MG63 (cell line): ENCODE data around the gene DAPK1. TPM values are rescaled to one million over a fixed set of nuclear protein-coding genes. Genes with fewer than 3 reads are reported as not detected.
"Not testable (repeated sequence)": the region's sequence is repeated elsewhere in the genome, so short reads cannot be mapped to it uniquely, and the experiment has no call there.

Experiments
- DNase-seq: peaks from one replicate; pipeline ENCODE4 v3.0.0-alpha.2; 2020
- H3K27me3 ChIP-seq: fragments of 250-450 bp; sonication (Bioruptor Pico); 2 replicates; pipeline ENCODE4 v1.5.1; 2020; ENCODE audit warnings: mild to moderate bottlenecking, moderate library complexity
- H3K36me3 ChIP-seq: fragments of 250-450 bp; sonication (Bioruptor Pico); 2 replicates; pipeline ENCODE4 v1.5.1; 2020; ENCODE audit warnings: mild to moderate bottlenecking, moderate library complexity
- H3K4me3 ChIP-seq: fragments of 250-450 bp; sonication (Bioruptor Pico); 2 replicates; pipeline ENCODE4 v1.5.1; 2020; ENCODE audit warnings: mild to moderate bottlenecking, moderate library complexity
- H3K9me3 ChIP-seq: fragments of 250-450 bp; sonication (Bioruptor Pico); 2 replicates; pipeline ENCODE4 v1.5.1; 2020; ENCODE audit warnings: mild to moderate bottlenecking, moderate library complexity
- total RNA-seq: library from RNA; depleted of rRNA; stranded (reverse); fragments of >200 nt; shearing (Covaris generic); gene quantifications from 2 replicates; pipeline ENCODE4 v1.2.3, GENCODE V29; 2014; ENCODE audit warnings: low replicate concordance

Gene DAPK1
- total RNA-seq, 1 experiment from 2014 or later: 36.4 TPM

DNA sequence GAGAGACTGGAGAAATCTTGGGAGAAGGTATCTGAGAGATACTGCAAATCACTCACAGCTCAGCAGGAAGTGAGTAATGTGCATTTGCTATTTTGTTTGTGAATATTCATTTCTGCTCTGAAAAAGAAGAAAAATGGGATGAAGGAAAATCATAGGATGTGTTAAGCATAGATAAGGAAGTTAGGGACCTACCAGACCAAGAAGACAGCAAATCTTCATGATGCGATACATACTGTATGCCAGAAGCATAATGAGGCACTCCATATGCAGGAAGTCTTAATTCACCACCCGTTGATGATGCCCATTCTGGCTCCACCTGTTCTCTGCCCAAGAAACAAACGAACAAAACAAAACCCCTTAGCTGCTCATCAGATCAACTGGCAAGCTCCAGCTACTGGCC, 6.1 kb upstream of the DAPK1 start:
- Histone ChIP-seq H3K4me3 (no peak overlapping the region), H3K9me3 (no peaks in the 10 kb centered on the region), H3K27me3 (no peaks in the 10 kb centered on the region), H3K36me3 (no peaks in the 10 kb centered on the region)
- no peak for DNase-seq

- no peaks in the 10 kb centered on the region for H3K9me3 ChIP-seq
- DNase-seq: no peak
- H3K36me3 ChIP-seq: no peaks in the 10 kb centered on the region
- H3K27me3 ChIP-seq: no peaks in the 10 kb centered on the region
- no peak overlapping the region for H3K4me3 ChIP-seq
These were observed 5.0 kb upstream of the DAPK1 start for GRCh38 chr9:87492642-87493041.

DNA sequence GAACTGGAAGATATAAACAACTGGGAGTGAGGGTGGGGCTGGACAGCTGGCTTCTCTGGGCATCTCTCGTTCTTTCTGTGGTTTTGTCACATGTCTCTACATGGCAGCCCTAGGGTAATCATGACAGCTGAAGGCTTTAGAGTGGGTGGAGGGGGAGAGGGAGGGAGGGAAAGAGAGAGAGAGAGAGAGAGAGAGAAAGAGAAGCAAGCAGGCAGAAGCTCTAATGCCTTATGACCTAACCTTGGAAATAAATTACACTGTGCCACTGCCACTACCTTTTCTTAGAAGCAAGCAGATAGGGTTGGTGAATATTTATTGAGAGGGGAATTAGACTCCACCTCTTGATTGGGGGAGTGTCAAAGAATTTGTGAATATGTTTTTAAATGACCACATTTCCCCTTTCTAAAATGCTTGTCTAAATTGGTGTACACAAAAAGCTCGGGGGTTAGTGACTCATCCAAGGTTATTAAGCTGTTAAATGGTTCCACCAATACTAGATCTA, 2.6 kb upstream of the DAPK1 start:
- Histone ChIP-seq H3K9me3 (no peaks in the 10 kb centered on the region), H3K4me3 (no peak overlapping the region), H3K27me3 (no peaks in the 10 kb centered on the region), H3K36me3 (peaks cover 14% of the 10 kb centered on the region)
- peak; percentile 61 for DNase-seq

DNA sequence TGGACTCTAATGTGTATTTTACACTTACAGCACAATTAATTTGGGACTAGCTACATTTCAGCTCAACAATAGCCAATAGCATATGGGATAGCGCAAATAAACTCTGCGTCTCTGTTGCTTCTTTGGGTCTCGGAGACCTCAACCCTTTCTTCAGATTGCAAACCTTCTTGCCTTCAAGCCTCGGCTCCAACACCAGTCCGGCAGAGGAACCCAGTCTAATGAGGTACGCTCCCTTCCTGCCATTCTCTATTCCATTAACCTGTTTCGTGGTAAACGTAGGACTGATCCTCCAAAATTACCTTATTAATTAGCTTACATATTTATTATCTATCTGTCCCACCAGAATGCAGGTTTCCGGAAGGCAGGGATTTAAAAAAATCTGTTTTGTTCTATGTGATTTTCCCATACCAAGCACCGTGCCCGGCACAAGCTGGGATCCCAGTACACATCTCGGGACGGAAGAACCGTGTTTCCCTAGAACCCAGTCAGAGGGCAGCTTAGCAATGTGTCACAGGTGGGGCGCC, 525 bp upstream of the DAPK1 start:
- Histone ChIP-seq H3K9me3 (no peaks in the 10 kb centered on the region), H3K4me3 (peak overlapping the region; percentile 82), H3K27me3 (no peaks in the 10 kb centered on the region), H3K36me3 (peaks cover 27% of the 10 kb centered on the region)
- no peak for DNase-seq

GRCh38 chr9:87498046-87498810, 561 bp downstream of the DAPK1 start:
- Histone ChIP-seq H3K36me3 (peaks cover 33% of the 10 kb centered on the region), H3K4me3 (peak overlapping the region; percentile 82), H3K27me3 (no peaks in the 10 kb centered on the region), H3K9me3 (no peaks in the 10 kb centered on the region)
- DNase-seq: peak; percentile 47

GRCh38 chr9:87498811-87499360, 1.2 kb downstream of the DAPK1 start:
- Histone ChIP-seq H3K27me3 (no peaks in the 10 kb centered on the region), H3K36me3 (peaks cover 33% of the 10 kb centered on the region), H3K4me3 (peak overlapping the region; percentile 82), H3K9me3 (no peaks in the 10 kb centered on the region)
- no peak for DNase-seq

- DNase-seq: no peak
- H3K4me3 ChIP-seq: peak overlapping the region; percentile 82
- H3K36me3 ChIP-seq: peaks cover 38% of the 10 kb centered on the region
These were observed 1.9 kb downstream of the DAPK1 start for GRCh38 chr9:87499424-87500017.

DNA sequence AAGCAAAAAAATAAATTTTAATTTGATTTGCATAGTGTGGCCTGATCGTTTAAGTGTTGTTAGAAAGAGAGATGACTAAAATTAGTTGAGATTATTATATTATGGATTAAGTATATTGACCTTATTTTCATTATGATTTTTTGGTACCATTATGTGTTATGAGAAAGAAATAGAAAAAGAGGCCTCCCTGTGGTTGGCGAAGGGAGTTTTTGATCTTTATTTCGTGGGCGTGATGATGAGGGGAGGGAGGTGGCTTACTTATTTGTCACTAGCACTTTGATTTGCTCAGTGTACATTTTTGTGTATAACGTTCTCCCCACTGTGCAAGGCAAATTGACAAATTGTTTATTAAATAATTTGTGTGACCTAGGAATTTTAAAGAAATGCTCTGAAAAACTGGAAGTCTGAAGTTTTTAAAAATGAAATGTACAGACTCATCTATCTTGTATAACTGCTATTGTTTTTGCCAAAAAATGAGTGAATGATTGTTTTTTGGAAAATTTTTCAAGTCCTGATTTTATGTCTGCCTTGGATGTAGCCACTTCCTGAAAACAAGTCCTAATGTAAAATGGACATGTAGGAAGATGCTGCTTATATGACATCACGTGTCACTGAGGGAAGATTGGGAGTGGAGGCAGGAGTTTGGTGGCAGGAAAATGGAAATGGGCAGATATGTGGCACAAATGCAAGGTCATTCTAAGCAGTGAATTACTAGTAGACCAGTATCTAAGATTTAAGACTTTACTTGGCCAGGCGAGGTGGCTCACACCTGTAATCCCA, 3.0 kb downstream of the DAPK1 start:
- H3K4me3 ChIP-seq: peak overlapping the region; percentile 82

More at GRCh38 chr9:87499424-87500017, 1.9 kb downstream of the DAPK1 start:
- H3K27me3 ChIP-seq: no peaks in the 10 kb centered on the region
- no peaks in the 10 kb centered on the region for H3K9me3 ChIP-seq

DNA sequence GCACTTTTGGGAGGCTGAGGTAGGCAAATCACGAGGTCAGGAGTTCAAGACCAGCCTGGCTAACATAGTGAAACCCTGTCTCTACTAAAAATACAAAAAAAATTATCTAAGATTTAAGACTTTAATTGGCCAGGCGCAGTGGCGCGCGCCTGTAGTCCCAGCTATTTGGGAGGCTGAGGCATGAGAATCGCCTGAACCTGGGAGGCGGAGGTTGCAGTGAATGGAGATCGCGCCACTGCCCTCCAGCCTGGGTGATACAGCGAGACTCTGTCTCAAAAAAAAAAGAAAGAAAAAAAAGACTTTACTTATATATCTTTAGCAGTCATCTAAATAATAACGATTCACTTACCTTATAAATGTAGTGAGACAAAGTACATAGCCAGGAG, 3.6 kb downstream of the DAPK1 start:
- H3K9me3 ChIP-seq, DNase-seq, H3K27me3 ChIP-seq: not testable (repeated sequence)
- Histone ChIP-seq H3K4me3 (peak overlapping the region; percentile 82), H3K36me3 (peaks cover 53% of the 10 kb centered on the region)

More for the DNA sequence above, 3.0 kb downstream of the DAPK1 start:
- Histone ChIP-seq H3K27me3 (no peaks in the 10 kb centered on the region), H3K9me3 (no peaks in the 10 kb centered on the region), H3K36me3 (peaks cover 47% of the 10 kb centered on the region)
- DNase-seq: no peak

DNA sequence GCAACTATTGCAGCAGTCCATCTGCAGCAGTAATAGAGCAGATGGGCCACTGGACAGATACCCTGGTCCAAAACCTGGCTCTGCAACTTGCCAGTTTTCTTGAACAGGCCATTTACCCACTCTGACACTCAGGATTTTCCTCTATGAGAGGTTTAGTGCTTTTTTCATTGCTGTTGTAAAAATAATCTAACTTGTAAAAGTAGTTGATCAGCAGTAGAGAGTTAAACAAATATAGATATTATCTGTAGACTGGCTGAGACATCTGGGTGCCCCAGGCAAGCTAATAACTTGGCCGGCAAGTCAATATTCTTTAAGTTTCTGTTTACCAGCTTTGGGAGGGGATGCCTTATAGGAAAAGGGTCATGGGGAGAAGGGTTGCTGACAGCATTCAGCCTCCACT, 4.1 kb downstream of the DAPK1 start:
- no peak for DNase-seq
- H3K9me3 ChIP-seq: no peaks in the 10 kb centered on the region
- H3K4me3 ChIP-seq: no peak overlapping the region
- H3K36me3 ChIP-seq: peaks cover 58% of the 10 kb centered on the region
- no peaks in the 10 kb centered on the region for H3K27me3 ChIP-seq

GRCh38 chr9:87502391-87503221, 4.9 kb downstream of the DAPK1 start:
- DNase-seq: no peak
- no peaks in the 10 kb centered on the region for H3K27me3 ChIP-seq
- H3K9me3 ChIP-seq: no peaks in the 10 kb centered on the region
- no peak overlapping the region for H3K4me3 ChIP-seq
- peaks cover 66% of the 10 kb centered on the region for H3K36me3 ChIP-seq

GRCh38 chr9:87503430-87503829, 5.8 kb downstream of the DAPK1 start:
- H3K27me3 ChIP-seq: no peaks in the 10 kb centered on the region
- H3K9me3 ChIP-seq: no peaks in the 10 kb centered on the region
- no peak for DNase-seq
- peaks cover 71% of the 10 kb centered on the region for H3K36me3 ChIP-seq
- H3K4me3 ChIP-seq: no peak overlapping the region

GRCh38 chr9:87503927-87504326, 6.3 kb downstream of the DAPK1 start:
- Histone ChIP-seq H3K36me3 (peaks cover 75% of the 10 kb centered on the region), H3K4me3 (no peak overlapping the region), H3K27me3 (no peaks in the 10 kb centered on the region), H3K9me3 (no peaks in the 10 kb centered on the region)
- no peak for DNase-seq

DNA sequence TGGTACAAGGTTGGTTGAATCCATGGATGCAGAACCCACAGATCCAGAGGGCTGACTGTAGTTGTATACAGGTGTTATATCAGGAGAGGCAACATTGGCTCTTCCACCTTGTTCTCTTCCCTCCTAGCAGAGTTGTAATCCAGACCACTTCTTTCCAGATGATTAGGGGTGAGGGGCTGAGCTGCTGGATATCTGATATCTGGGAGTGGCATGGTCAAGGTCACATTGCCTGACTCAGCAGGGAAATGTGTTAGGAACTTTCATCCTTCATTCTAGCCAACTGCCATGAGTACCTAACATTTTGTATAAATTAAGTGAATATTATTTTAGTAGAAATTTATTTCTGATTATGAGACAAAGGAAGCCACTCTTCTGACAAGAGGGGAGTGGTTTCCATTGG, 7.3 kb downstream of the DAPK1 start:
- DNase-seq: no peak
- no peak overlapping the region for H3K4me3 ChIP-seq
- peaks cover 75% of the 10 kb centered on the region for H3K36me3 ChIP-seq

DNA sequence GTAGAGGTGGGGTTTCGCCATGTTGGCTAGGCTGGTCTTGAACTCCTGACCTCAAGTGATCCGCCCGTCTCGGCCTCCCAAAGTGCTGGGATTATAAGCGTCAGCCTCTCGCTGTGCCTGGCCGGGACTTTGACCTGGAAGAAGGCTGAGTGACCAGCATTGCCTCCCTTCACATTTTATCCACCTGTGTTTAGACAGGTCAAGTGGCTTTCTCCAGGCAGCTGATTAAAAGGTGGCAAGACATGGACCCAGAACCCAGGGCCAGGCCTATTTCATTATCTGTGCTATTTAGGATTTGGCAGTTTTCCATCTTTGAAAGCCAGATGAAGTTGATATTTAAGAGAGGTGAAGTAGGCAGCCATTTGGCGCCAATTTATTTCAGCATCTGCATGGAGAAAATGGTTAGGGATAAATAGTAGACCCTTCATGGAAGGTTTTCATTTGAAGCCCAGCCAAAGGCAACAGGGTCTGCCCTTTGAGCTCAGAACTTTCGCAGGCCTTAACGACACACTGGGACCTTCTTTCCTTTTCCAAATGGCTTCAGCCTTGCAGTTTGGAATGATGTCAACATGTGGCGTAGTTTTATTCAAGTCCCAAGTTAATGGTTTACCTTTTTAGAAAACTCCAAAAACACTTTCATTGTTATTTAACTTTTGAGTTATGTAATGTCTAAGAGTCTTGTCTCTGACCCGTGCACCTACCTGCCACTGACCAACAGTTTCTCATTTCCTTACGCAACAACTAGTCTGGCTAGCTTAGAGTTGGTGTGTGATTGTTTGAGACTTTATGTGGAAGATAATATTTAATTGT, 8.4 kb downstream of the DAPK1 start:
- DNase-seq: no peak
- no peaks in the 10 kb centered on the region for H3K9me3 ChIP-seq
- H3K36me3 ChIP-seq: peaks cover 75% of the 10 kb centered on the region
- H3K27me3 ChIP-seq: no peaks in the 10 kb centered on the region
- no peak overlapping the region for H3K4me3 ChIP-seq

More for the DNA sequence above, 7.3 kb downstream of the DAPK1 start:
- H3K27me3 ChIP-seq: no peaks in the 10 kb centered on the region
- no peaks in the 10 kb centered on the region for H3K9me3 ChIP-seq
